Progenitor cell of endocrine pancreas (in vitro differentiated cells): ENCODE data around the gene IGFBP7. TPM values are rescaled to one million over a fixed set of nuclear protein-coding genes. Genes with fewer than 3 reads are reported as not detected.

Experiments
- DNase-seq: peaks from one replicate; pipeline ENCODE4 v3.0.0; 2021; ENCODE audit warnings: low spot score; ENCODE audit not compliant: unreplicated experiment
- H3K27ac Mint-ChIP-seq: 2 replicates; pipeline ENCODE4 v1.8.0; 2021; ENCODE audit warnings: mild to moderate bottlenecking, moderate library complexity, mixed read lengths
- H3K27me3 Mint-ChIP-seq: 2 replicates; pipeline ENCODE4 v1.8.0; 2021; ENCODE audit warnings: mixed read lengths
- H3K36me3 Mint-ChIP-seq: 2 replicates; pipeline ENCODE4 v1.8.0; 2022; ENCODE audit warnings: mixed read lengths; ENCODE audit not compliant: insufficient read depth
- H3K4me1 Mint-ChIP-seq: 2 replicates; pipeline ENCODE4 v1.8.0; 2021; ENCODE audit warnings: low read depth, mixed read lengths
- H3K4me3 Mint-ChIP-seq: 2 replicates; pipeline ENCODE4 v1.8.0; 2021; ENCODE audit warnings: low read depth, mild to moderate bottlenecking, moderate library complexity, mixed read lengths
- H3K9me3 Mint-ChIP-seq: 2 replicates; pipeline ENCODE4 v1.8.0; 2021; ENCODE audit warnings: low read depth, mixed read lengths
- total RNA-seq: library from RNA; stranded (reverse); gene quantifications from 2 replicates; pipeline ENCODE4 v1.2.1, GENCODE V29; 2021
- TF ChIP-seq, protein P1 (sequence below): fragments of 200-600 bp; sonication (generic); IDR thresholded peaks from one replicate; pipeline ENCODE4 v1.5.0; 2021; ENCODE audit warnings: antibody characterized with exemption, mild to moderate bottlenecking; ENCODE audit not compliant: unreplicated experiment

Gene IGFBP7
- total RNA-seq, 1 donor from 2014 or later, result 8.4 TPM

DNA sequence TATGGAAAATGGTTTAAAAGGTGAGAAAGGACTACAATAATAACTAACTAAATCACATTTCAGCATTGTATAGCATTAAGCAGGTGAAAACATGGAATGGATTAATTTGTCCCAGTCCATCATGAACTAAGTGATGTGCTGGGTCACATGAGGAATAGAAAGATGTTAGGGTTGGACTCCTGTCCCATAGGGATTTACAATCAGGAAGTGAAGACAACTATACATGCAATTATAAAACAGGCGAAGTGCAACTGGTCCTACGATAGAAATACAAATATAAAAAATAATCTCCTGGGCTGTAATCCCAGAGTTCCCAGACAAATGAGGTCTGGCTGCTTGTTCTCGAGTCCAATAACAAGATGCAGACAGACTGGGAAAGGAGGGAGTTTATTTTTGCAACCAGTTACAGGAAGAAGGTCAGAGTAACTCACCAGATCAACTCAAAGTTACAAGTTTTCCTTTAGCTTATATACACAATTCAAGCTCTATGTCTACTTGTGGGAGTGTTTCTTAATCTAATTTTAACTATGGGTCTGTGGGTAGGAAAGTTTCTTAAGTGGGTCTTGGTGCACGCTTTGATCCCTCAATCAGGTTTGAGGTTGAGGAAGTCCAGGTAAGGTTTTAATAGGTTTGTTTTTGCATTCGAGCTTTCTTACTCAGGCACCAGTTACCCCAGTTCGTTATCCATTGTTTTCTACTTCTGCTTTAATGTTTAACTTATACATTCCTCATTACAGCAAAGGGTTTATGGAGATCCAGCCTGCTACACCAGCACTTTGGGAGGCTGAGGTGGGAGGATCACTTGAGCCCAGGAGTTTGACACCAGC is 50.1 kb downstream of the IGFBP7 start:
- DNase-seq, result no peak
- Mint-ChIP-seq H3K4me1 (peaks cover 7% of the 10 kb centered on the region), H3K36me3 (no peaks in the 10 kb centered on the region), H3K27ac (no peak overlapping the region), H3K4me3 (no peak overlapping the region), H3K27me3 (peaks cover 9% of the 10 kb centered on the region), H3K9me3 (peaks cover 6% of the 10 kb centered on the region)
- TF ChIP-seq, protein P1, sequence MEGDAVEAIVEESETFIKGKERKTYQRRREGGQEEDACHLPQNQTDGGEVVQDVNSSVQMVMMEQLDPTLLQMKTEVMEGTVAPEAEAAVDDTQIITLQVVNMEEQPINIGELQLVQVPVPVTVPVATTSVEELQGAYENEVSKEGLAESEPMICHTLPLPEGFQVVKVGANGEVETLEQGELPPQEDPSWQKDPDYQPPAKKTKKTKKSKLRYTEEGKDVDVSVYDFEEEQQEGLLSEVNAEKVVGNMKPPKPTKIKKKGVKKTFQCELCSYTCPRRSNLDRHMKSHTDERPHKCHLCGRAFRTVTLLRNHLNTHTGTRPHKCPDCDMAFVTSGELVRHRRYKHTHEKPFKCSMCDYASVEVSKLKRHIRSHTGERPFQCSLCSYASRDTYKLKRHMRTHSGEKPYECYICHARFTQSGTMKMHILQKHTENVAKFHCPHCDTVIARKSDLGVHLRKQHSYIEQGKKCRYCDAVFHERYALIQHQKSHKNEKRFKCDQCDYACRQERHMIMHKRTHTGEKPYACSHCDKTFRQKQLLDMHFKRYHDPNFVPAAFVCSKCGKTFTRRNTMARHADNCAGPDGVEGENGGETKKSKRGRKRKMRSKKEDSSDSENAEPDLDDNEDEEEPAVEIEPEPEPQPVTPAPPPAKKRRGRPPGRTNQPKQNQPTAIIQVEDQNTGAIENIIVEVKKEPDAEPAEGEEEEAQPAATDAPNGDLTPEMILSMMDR, result no peak

DNA sequence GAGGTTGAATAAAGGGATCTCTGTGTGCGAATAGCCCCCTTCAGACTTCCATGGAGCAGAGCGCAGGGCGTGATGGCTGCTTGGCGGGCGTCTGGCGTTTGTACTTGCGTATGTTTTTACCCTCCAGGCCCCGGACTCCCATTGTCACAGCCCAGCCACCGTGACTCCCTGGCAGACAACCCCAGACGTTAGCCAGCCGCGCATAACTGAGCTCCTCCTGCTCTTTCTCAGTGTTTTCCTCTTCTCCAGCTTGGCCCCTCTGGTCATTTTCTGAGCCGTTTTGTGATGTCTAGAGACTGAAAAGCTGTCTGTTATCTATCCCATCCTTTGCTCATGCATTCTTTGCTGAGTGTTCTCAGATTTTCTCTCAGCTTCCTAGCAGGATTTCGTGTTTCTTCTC is 54.3 kb downstream of the IGFBP7 start:
- TF ChIP-seq, protein P1, result no peak
- H3K4me3 Mint-ChIP-seq, result no peak overlapping the region
- H3K27ac Mint-ChIP-seq, result no peak overlapping the region
- peaks cover 6% of the 10 kb centered on the region for H3K9me3 Mint-ChIP-seq
- H3K27me3 Mint-ChIP-seq, result peaks cover 20% of the 10 kb centered on the region
- H3K36me3 Mint-ChIP-seq, result no peaks in the 10 kb centered on the region
- peaks cover 2% of the 10 kb centered on the region for H3K4me1 Mint-ChIP-seq
- DNase-seq, result no peak

DNA sequence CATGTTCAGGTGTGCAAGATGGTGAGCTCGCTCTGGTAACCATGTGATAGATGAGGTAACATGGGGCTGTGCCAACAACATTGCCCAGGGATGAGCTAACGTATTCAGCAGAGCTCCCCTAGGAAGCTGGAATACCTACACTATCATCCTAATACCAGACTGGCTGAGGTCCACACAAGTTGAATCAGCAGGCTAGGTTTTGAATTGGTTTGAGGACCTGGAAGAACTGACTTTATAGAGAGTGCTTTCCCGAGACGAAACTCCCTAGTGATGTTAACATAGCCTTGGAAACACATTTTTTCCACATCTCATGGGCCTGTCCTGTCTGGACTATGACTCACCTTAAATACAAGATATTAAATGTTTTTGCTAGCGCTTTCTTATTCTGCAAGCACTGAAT is 56.7 kb downstream of the IGFBP7 start:
- H3K4me1 Mint-ChIP-seq, result no peaks in the 10 kb centered on the region
- no peaks in the 10 kb centered on the region for H3K36me3 Mint-ChIP-seq
- H3K9me3 Mint-ChIP-seq, result no peaks in the 10 kb centered on the region
- no peak overlapping the region for H3K4me3 Mint-ChIP-seq
- TF ChIP-seq, protein P1, result no peak
- H3K27me3 Mint-ChIP-seq, result peaks cover 22% of the 10 kb centered on the region
- H3K27ac Mint-ChIP-seq, result no peak overlapping the region
- DNase-seq, result no peak

DNA sequence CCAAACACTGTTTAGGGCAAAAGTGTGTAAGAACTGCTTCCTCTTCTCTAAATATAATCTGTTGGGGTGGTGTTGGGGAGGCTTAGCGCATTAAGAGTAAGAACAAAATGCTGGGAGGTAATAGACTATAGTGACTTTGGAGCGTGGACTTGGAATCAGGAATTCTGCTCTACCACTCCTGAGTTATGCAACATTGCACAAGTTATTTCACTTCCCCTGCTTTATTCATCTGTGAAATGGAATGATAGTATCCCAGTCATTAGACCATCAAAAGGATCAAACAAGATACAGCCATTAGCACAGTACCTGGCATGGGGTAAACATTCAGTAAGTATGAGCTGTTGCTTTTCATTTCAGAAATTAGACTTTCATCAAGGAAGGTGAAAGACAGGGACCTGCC is 58.7 kb downstream of the IGFBP7 start:
- H3K27ac Mint-ChIP-seq, result no peak overlapping the region
- DNase-seq, result no peak
- H3K4me1 Mint-ChIP-seq, result no peaks in the 10 kb centered on the region
- peaks cover 21% of the 10 kb centered on the region for H3K27me3 Mint-ChIP-seq
- peaks cover 8% of the 10 kb centered on the region for H3K9me3 Mint-ChIP-seq
- TF ChIP-seq, protein P1, result no peak
- H3K36me3 Mint-ChIP-seq, result no peaks in the 10 kb centered on the region
- H3K4me3 Mint-ChIP-seq, result no peak overlapping the region

DNA sequence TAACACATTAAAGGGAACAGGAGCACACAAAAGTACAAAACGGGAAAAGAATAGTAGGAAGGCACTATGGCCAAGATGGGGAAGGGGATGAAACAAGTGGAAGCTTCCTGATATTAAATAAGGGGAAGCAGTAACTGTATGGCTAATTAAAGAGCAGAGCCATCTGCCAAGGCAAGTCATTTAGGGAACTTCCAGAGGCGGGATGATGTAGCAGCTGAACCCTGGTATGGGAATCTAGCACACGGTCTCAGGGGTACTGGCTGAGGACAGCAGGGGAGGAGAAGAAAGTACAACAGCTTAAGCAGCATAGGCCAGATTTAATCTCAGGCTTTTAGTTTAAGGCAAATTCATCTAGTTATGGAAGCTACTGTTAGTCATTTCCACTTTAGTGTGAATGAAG is 59.1 kb downstream of the IGFBP7 start:
- Mint-ChIP-seq H3K4me3 (no peak overlapping the region), H3K36me3 (no peaks in the 10 kb centered on the region), H3K4me1 (no peaks in the 10 kb centered on the region), H3K27me3 (peaks cover 17% of the 10 kb centered on the region), H3K27ac (no peak overlapping the region), H3K9me3 (peaks cover 10% of the 10 kb centered on the region)
- TF ChIP-seq, protein P1, result no peak
- no peak for DNase-seq
